ENCODE results near the gene SLC35F3.
A peak's percentile ranks its signal among the peaks of the same experiment; 100 is the strongest.

SLC35F3 gene

GRCh38 chr1:234326497-234327366, 422.3 kb downstream of the SLC35F3 start:
- peak; percentile 32 for DNase-seq (ENCODE audit: extremely low read depth, low read depth)
- peak; percentile 86 for TF ChIP-seq CTCF (IDR thresholded peaks at IDR 0.05; ENCODE audit: low read depth, low read length, missing control alignments)
- peak overlapping the region; percentile 36 for H3K4me3 ChIP-seq (replicated peaks; ENCODE audit: low read depth, low read length)

GRCh38 chr1:234327577-234328164, 423.2 kb downstream of the SLC35F3 start:
- no peak overlapping the region for H3K4me3 ChIP-seq (replicated peaks; ENCODE audit: low read depth, low read length)
- no peak for TF ChIP-seq CTCF (IDR thresholded peaks at IDR 0.05; ENCODE audit: low read depth, low read length, missing control alignments)
- no peak for DNase-seq (ENCODE audit: extremely low read depth, low read depth)

GRCh38 chr1:234330843-234331215, 426.4 kb downstream of the SLC35F3 start:
- no peak overlapping the region for H3K4me3 ChIP-seq (replicated peaks; ENCODE audit: low read depth, low read length)
- no peak for DNase-seq (ENCODE audit: extremely low read depth, low read depth)
- TF ChIP-seq CTCF (IDR thresholded peaks at IDR 0.05; ENCODE audit: low read depth, low read length, missing control alignments), result no peak

GRCh38 chr1:234331507-234331906, 427.0 kb downstream of the SLC35F3 start:
- TF ChIP-seq CTCF (IDR thresholded peaks at IDR 0.05; ENCODE audit: low read depth, low read length, missing control alignments), result no peak
- H3K4me3 ChIP-seq (replicated peaks; ENCODE audit: low read depth, low read length), result no peak overlapping the region
- no peak for DNase-seq (ENCODE audit: extremely low read depth, low read depth)

- DNase-seq (ENCODE audit: extremely low read depth, low read depth), result no peak
- H3K4me3 ChIP-seq (replicated peaks; ENCODE audit: low read depth, low read length), result no peak overlapping the region
- no peak for TF ChIP-seq CTCF (IDR thresholded peaks at IDR 0.05; ENCODE audit: low read depth, low read length, missing control alignments)
Measured at GRCh38 chr1:234336359-234336758, 431.9 kb downstream of the SLC35F3 start.

- TF ChIP-seq CTCF (IDR thresholded peaks at IDR 0.05; ENCODE audit: low read depth, low read length, missing control alignments), result no peak
- no peak overlapping the region for H3K4me3 ChIP-seq (replicated peaks; ENCODE audit: low read depth, low read length)
- DNase-seq (ENCODE audit: extremely low read depth, low read depth), result no peak
Measured at GRCh38 chr1:234337233-234337632, 432.8 kb downstream of the SLC35F3 start.

Measured in HFF-Myc (cell line).